Fibroblast of lung (primary cell): ENCODE measurements around the gene NAT14.

ENCODE experiments used
- EZH2 ChIP-seq: IDR thresholded peaks from 2 replicates; pipeline ENCODE4 v1.5.1; 2012; ENCODE audit warnings: low read length, control low read depth, mild to moderate bottlenecking; ENCODE audit errors: missing control alignments
- TF ChIP-seq, protein P1 (sequence below), 2 donors: IDR thresholded peaks in 1 of 2; conservative IDR thresholded peaks in 1 of 2; 1 replicate in 1 of 2; 2 replicates in 1 of 2; pipeline ENCODE4 v1.5.1; 2011 to 2012; ENCODE audit warnings: low read length in 2 of 2, control low read depth in 1 of 2, inconsistent platforms in 1 of 2, low read depth in 1 of 2, mild to moderate bottlenecking in 1 of 2

DNA sequence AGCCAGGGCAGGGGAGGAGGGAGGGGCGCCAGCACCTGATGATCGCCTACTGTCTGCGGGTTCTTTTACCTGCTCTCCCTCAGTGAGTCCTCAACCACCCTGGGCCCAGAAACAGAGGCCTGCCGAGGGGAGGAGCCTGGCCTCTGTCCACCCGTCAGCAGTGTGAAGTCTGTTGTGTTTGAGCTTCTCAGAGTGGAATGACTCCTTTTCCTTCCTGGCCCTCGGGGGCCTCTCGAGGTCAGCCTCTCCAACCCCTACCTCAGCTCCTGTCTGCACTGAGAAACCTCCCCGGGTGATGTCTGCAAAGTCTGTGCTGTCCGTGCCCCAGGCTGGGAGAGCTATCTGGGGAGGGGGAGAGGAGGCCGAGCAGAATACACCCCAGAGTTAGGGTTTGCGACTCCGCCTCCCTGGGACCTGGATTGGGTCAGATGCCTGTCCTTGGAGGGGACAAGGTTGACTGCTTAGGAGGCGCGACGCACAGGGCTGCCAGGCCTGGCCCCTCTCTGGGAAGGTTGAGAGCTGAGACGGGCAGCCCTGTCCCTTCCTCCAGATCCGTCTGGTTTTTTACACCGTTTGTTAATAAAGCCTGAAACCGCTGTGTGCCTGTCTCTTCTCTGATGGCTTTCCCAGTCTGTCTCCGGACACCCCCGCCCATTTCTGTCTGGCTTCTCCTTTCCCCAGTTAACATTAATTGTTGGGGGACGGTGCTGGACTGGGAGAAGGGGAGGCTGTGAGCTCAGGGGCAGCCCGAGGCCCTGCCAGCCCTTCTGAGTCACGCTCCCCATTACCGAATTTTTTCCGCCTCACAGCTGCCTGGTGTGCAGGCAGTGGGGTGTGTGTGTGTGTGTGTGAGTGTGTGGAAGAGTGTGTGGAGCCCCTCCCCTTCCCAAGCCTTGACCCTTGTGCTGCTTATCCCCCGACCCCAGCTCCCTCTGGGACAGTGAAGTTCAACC, 2.3 kb downstream of the NAT14 start:
- TF ChIP-seq, protein P1, sequence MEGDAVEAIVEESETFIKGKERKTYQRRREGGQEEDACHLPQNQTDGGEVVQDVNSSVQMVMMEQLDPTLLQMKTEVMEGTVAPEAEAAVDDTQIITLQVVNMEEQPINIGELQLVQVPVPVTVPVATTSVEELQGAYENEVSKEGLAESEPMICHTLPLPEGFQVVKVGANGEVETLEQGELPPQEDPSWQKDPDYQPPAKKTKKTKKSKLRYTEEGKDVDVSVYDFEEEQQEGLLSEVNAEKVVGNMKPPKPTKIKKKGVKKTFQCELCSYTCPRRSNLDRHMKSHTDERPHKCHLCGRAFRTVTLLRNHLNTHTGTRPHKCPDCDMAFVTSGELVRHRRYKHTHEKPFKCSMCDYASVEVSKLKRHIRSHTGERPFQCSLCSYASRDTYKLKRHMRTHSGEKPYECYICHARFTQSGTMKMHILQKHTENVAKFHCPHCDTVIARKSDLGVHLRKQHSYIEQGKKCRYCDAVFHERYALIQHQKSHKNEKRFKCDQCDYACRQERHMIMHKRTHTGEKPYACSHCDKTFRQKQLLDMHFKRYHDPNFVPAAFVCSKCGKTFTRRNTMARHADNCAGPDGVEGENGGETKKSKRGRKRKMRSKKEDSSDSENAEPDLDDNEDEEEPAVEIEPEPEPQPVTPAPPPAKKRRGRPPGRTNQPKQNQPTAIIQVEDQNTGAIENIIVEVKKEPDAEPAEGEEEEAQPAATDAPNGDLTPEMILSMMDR (conservative IDR thresholded peaks at IDR 0.05 in 1 of 2, IDR thresholded peaks at IDR 0.05 in 1 of 2; ENCODE audit: low read depth in 1 of 2, low read length in 2 of 2): no peak
- TF ChIP-seq EZH2: no peak
